GM12878 (cell line): ENCODE data around the gene CREG2. TPM values are rescaled to one million over a fixed set of nuclear protein-coding genes. Genes with fewer than 3 reads are reported as not detected.

Experiments
- ATAC-seq: fragments of 200-7000 bp; cut with Tn5 transposase; 3 replicates; pipeline ENCODE4 v1.9.1; 2020; ENCODE audit warnings: mild to moderate bottlenecking, moderate library complexity
- BruUV-seq: library from RNA; stranded (reverse); fragments of 400-500 nt; replicated peaks from 2 replicates; lab custom pipeline; 2021; lab: Mats Ljungman, UMichigan
- CTCF ChIA-PET: fragments of 300-600 bp; sonication (Branson Sonifier 250); formaldehyde crosslinking; extraction: SDS; loops from one replicate; lab custom pipeline; 2021; ENCODE audit warnings: inconsistent platforms; lab: Yijun Ruan, JAX
- POLR2A ChIA-PET: fragments of 350-600 bp; formaldehyde crosslinking; extraction: SDS; loops from one replicate; lab custom pipeline; 2021; ENCODE audit warnings: inconsistent platforms; lab: Charles Lee
- RAD21 ChIA-PET: fragments of 300-600 bp; sonication (Branson Sonifier 250); formaldehyde crosslinking; loops from one replicate; lab custom pipeline; 2023; ENCODE audit warnings: antibody characterized with exemption; ENCODE audit not compliant: unreplicated experiment; lab: Charles Lee
- SMC1A ChIA-PET: fragments of 300-600 bp; sonication (Branson Sonifier 250); formaldehyde crosslinking; loops from one replicate; lab custom pipeline; 2023; ENCODE audit not compliant: unreplicated experiment, uncharacterized antibody; lab: Charles Lee
- DNase-seq: peaks from one replicate; pipeline ENCODE4 v3.0.0-alpha.2; 2011; ENCODE audit warnings: low read depth, low spot score
- FAIRE-seq: peaks from 3 replicates; lab custom pipeline; 2011; peaks lifted over from hg19 to GRCh38; lab: Jason Lieb, UNC
- H2AFZ ChIP-seq: 2 replicates; pipeline ENCODE4 v1.6.0; 2011; ENCODE audit warnings: low read depth, low read length, control low read depth; ENCODE audit not compliant: control insufficient read depth
- H3K27ac ChIP-seq: 2 replicates; pipeline ENCODE4 v1.5.1; 2011; ENCODE audit warnings: control low read depth; ENCODE audit not compliant: control insufficient read depth, insufficient read depth
- H3K27me3 ChIP-seq, 2 experiments: replicated peaks in 1 of 2; 2 replicates each; pipeline versions ENCODE4 v1.6.0 to v1.6.1; 2011; ENCODE audit warnings: low read length in 1 of 2; ENCODE audit not compliant: control insufficient read depth in 2 of 2, insufficient read depth in 2 of 2
- H3K36me3 ChIP-seq, 2 experiments: 2 replicates each; pipeline ENCODE4 v1.5.1; 2011; ENCODE audit warnings: low read length in 1 of 2; ENCODE audit not compliant: control insufficient read depth in 2 of 2, insufficient read depth in 2 of 2
- H3K4me1 ChIP-seq: 2 replicates; pipeline ENCODE4 v1.6.1; 2011; ENCODE audit warnings: mild to moderate bottlenecking, low read length, moderate library complexity, mixed read lengths; ENCODE audit not compliant: control insufficient read depth, insufficient read depth
- H3K4me2 ChIP-seq: 2 replicates; pipeline ENCODE4 v1.6.0; 2011; ENCODE audit warnings: control low read depth; ENCODE audit not compliant: control insufficient read depth, insufficient read depth
- H3K4me3 ChIP-seq: fragments of 200-600 bp; sonication (generic); 2 replicates; pipeline ENCODE4 v1.5.1; 2016
- H3K79me2 ChIP-seq: 2 replicates; pipeline ENCODE4 v1.6.0; 2011; ENCODE audit warnings: low read length; ENCODE audit not compliant: control insufficient read depth, insufficient read depth
- H3K9ac ChIP-seq: 2 replicates; pipeline ENCODE4 v1.8.0; 2011; ENCODE audit warnings: low read length, control low read depth, mixed read lengths; ENCODE audit not compliant: control insufficient read depth, insufficient read depth
- H3K9me3 ChIP-seq: replicated peaks from 3 replicates; pipeline ENCODE4 v1.5.1; 2011; ENCODE audit warnings: mild to moderate bottlenecking, low read length; ENCODE audit not compliant: control insufficient read depth, insufficient read depth
- H4K20me1 ChIP-seq: 2 replicates; pipeline ENCODE4 v1.6.0; 2011; ENCODE audit not compliant: control insufficient read depth, insufficient read depth
- BCLAF1 ChIP-seq: fragments of 450-650 bp; IDR thresholded peaks from 2 replicates; pipeline ENCODE4 v1.6.1; 2017; ENCODE audit warnings: antibody characterized with exemption, mild to moderate bottlenecking, moderate library complexity
- EED ChIP-seq: sonication (generic); IDR thresholded peaks from 2 replicates; pipeline ENCODE4 v1.6.1; 2016; ENCODE audit warnings: antibody characterized with exemption, low read depth
- IRF4 ChIP-seq: IDR thresholded peaks from 2 replicates; pipeline ENCODE4 v1.6.1; 2011; ENCODE audit warnings: low read depth, low read length
- IRF5 ChIP-seq: fragments of 450-650 bp; IDR thresholded peaks from 2 replicates; pipeline ENCODE4 v1.6.1; 2017; ENCODE audit warnings: borderline replicate concordance
- KLF5 ChIP-seq: fragments of 450-650 bp; IDR thresholded peaks from 2 replicates; pipeline ENCODE4 v1.6.1; 2014; ENCODE audit warnings: mild to moderate bottlenecking; ENCODE audit not compliant: partially characterized antibody
- MYC ChIP-seq: IDR thresholded peaks from 2 replicates; pipeline ENCODE4 v1.6.1; 2011; ENCODE audit warnings: mild to moderate bottlenecking, low read length, moderate library complexity, inconsistent platforms; ENCODE audit not compliant: insufficient read depth, insufficient replicate concordance, insufficient read length, severe bottlenecking
- NFYB ChIP-seq: IDR thresholded peaks from 2 replicates; pipeline ENCODE4 v1.6.1; 2011; ENCODE audit warnings: low read depth, mild to moderate bottlenecking, low read length, improper control_type of control experiment, moderate library complexity; ENCODE audit not compliant: insufficient read depth
- NKRF ChIP-seq: fragments of 450-650 bp; conservative IDR thresholded peaks from 2 replicates; pipeline ENCODE4 v1.6.1; 2017; ENCODE audit warnings: mild to moderate bottlenecking, moderate library complexity
- RAD21 ChIP-seq: IDR thresholded peaks from 2 replicates; pipeline ENCODE4 v1.6.1; 2011; ENCODE audit warnings: mild to moderate bottlenecking, low read depth, low read length, moderate library complexity; ENCODE audit not compliant: insufficient read depth
- RAD51 ChIP-seq: fragments of 450-650 bp; IDR thresholded peaks from 2 replicates; pipeline ENCODE4 v1.6.1; 2016; ENCODE audit warnings: moderate library complexity, mild to moderate bottlenecking, inconsistent platforms
- RELB ChIP-seq: fragments of 450-650 bp; IDR thresholded peaks from 2 replicates; pipeline ENCODE4 v1.6.1; 2017; ENCODE audit warnings: low read depth, mild to moderate bottlenecking, moderate library complexity
- USF2 ChIP-seq: IDR thresholded peaks from 2 replicates; pipeline ENCODE4 v1.6.1; 2011; ENCODE audit warnings: low read depth, low read length, improper control_type of control experiment, borderline replicate concordance
- WRNIP1 ChIP-seq: IDR thresholded peaks from 2 replicates; pipeline ENCODE4 v1.6.1; 2011; ENCODE audit warnings: low read depth, low read length, improper control_type of control experiment, borderline replicate concordance
- WGBS: methylation state at CpG from one replicate; pipeline ENCODE4 v1.1.6; 2016; ENCODE audit warnings: low lambda C conversion rate; ENCODE audit not compliant: insufficient replicate concordance, insufficient coverage; ENCODE audit errors: missing lambda C conversion rate; 5-methylcytosine and 5-hydroxymethylcytosine counted together
- in situ Hi-C: fragments of 300-500 bp; cut with MboI; formaldehyde crosslinking; loops from 9 replicates; pipeline ENCODE4 v1.14.3; 2018; ENCODE audit warnings: mixed read lengths
- intact Hi-C: fragments of 100-400 bp; cut with micrococcal nuclease; formaldehyde crosslinking; loops from one replicate; pipeline ENCODE4 v1.14.2; 2022; ENCODE audit not compliant: unreplicated experiment
- polyA plus RNA-seq, 11 experiments: library from polyadenylated mRNA; depleted of rRNA in 4 of 11; unstranded in 6 of 11; stranded (reverse) in 5 of 11; fragments of >200 nt; fragmentation: Nextera tagmentation in 4 of 11; fragmentation: Illumina TruSeq in 1 of 11; extraction: Ambion mirVana in 4 of 11; extraction: Trizol in 1 of 11; gene quantifications; 1 replicate in 1 of 11; 2 replicates in 10 of 11; pipeline versions ENCODE4 v1.2.1 to v1.2.3, GENCODE V29; 2011 to 2016; ENCODE audit warnings: inconsistent platforms in 2 of 11, missing spikeins in 2 of 11, low read depth in 1 of 11
- total RNA-seq, 4 experiments: library from RNA; depleted of rRNA in 3 of 4; stranded (reverse); fragments of >200 nt in 3 of 4; fragmentation: Illumina TruSeq in 1 of 4; extraction: Trizol in 1 of 4; gene quantifications; 2 replicates each; pipeline versions ENCODE4 v1.2.1 to v1.2.3, GENCODE V29; 2013 to 2021

Gene CREG2
- total and polyA plus RNA-seq, 10 of the 15 experiments (the other 5 are each of a cell fraction or from before 2014, with no cell fraction given), result not detected

- H3K4me2 ChIP-seq, result no peak overlapping the region
- H3K4me1 ChIP-seq, result no peaks in the 10 kb centered on the region
- FAIRE-seq (no peak), ATAC-seq (no peak), DNase-seq (no peak)
- no peak overlapping the region for H3K27ac ChIP-seq
- POLR2A ChIA-PET, result no interaction called here
- no peaks in the 10 kb centered on the region for H3K79me2 ChIP-seq
- RAD21 ChIA-PET, result no interaction called here
- H2AFZ ChIP-seq, result no peak overlapping the region
- WGBS, result 15% methylated on average over 10 of the region's 10 CpGs
- no peak overlapping the region for H3K4me3 ChIP-seq
- H3K36me3 ChIP-seq, result no peaks in the 10 kb centered on the region
- no peaks in the 10 kb centered on the region for H3K9me3 ChIP-seq
- H4K20me1 ChIP-seq, result no peaks in the 10 kb centered on the region
- H3K27me3 ChIP-seq, result no peaks in the 10 kb centered on the region; a peak in 1 of 4 replicates
- SMC1A ChIA-PET, result no interaction called here
- intact Hi-C loops, result no loop called here
- BruUV-seq, result no TSS peak
- in situ Hi-C loops, result no loop called here
- CTCF ChIA-PET, result interaction anchor here (1.3 kb wide), 1 partner anchor 10 kb away, joined by 6 read pairs; no protein-coding TSS in a partner anchor
- no peak overlapping the region for H3K9ac ChIP-seq
- TF ChIP-seq KLF5, result no peak
- no peak for TF ChIP-seq EED
- TF ChIP-seq NFYB, result no peak
- no peak for TF ChIP-seq IRF5
- no peak for TF ChIP-seq BCLAF1
- TF ChIP-seq RAD21, result no peak
- no peak for TF ChIP-seq USF2
- TF ChIP-seq WRNIP1, result no peak
- TF ChIP-seq IRF4, result no peak
- no peak for TF ChIP-seq RAD51
- TF ChIP-seq RELB, result no peak
- TF ChIP-seq NKRF, result no peak
- no peak for TF ChIP-seq MYC
Observed at GRCh38 chr2:101428422-101429176, 41.3 kb upstream of the CREG2 start.
